HepG2 (cell line): ENCODE results near the gene TET3. TPM values are rescaled to one million over a fixed set of nuclear protein-coding genes. Genes with fewer than 3 reads are reported as not detected.

ENCODE experiments used
- GTF2F1 ChIP-seq: fragments of 150-350 bp; IDR thresholded peaks from 2 replicates; pipeline ENCODE4 v1.6.1; 2014; ENCODE audit warnings: low read length
- HNF4A ChIP-seq: sonication (generic); formaldehyde crosslinking; IDR thresholded peaks from 2 replicates; pipeline ENCODE4 v1.4.0; 2020; ENCODE audit warnings: missing genetic modification reagents
- KAT7 ChIP-seq: IDR thresholded peaks from 2 replicates; pipeline ENCODE4 v1.6.1; 2018; ENCODE audit warnings: borderline replicate concordance, missing compliant biosample characterization
- KDM2A ChIP-seq: sonication (generic); formaldehyde crosslinking; IDR thresholded peaks from 2 replicates; pipeline ENCODE4 v1.4.0; 2020; ENCODE audit warnings: low read depth, missing genetic modification reagents, borderline replicate concordance
- MED13 ChIP-seq: sonication (generic); formaldehyde crosslinking; IDR thresholded peaks from 2 replicates; pipeline ENCODE4 v1.5.0; 2020; ENCODE audit warnings: missing genetic modification reagents
- MXD4 ChIP-seq: IDR thresholded peaks from 2 replicates; pipeline ENCODE4 v1.6.1; 2016; ENCODE audit warnings: mild to moderate bottlenecking, missing biosample characterization, missing genetic modification reagents
- POLR2A ChIP-seq, 2 experiments: IDR thresholded peaks; 2 replicates each; pipeline ENCODE4 v1.6.1; 2011; ENCODE audit warnings: low read depth in 2 of 2, low read length in 2 of 2, mild to moderate bottlenecking in 1 of 2, moderate library complexity in 1 of 2; ENCODE audit not compliant: insufficient read depth in 1 of 2
- RCOR2 ChIP-seq: IDR thresholded peaks from 2 replicates; pipeline ENCODE4 v1.6.1; 2016; ENCODE audit warnings: missing biosample characterization, missing genetic modification reagents
- RFX1 ChIP-seq: fragments of 450-650 bp; IDR thresholded peaks from 2 replicates; pipeline ENCODE4 v1.6.1; 2017
- SRSF9 ChIP-seq: fragments of 200-400 bp; formaldehyde crosslinking; IDR thresholded peaks from 2 replicates; pipeline ENCODE4 v1.6.1; 2018; ENCODE audit warnings: borderline replicate concordance, mild to moderate bottlenecking, low read depth, low read length; ENCODE audit not compliant: insufficient read depth, poor library complexity, severe bottlenecking
- TBX3 ChIP-seq: fragments of 450-650 bp; IDR thresholded peaks from 2 replicates; pipeline ENCODE4 v1.6.1; 2017; ENCODE audit warnings: antibody characterized with exemption, mild to moderate bottlenecking, inconsistent platforms, borderline replicate concordance
- XRCC5 ChIP-seq: fragments of 200-400 bp; formaldehyde crosslinking; optimal IDR thresholded peaks from 2 replicates; pipeline ENCODE3; 2017; ENCODE audit warnings: mild to moderate bottlenecking, low read length
- ZIK1 ChIP-seq: sonication (generic); formaldehyde crosslinking; IDR thresholded peaks from 2 replicates; pipeline ENCODE4 v1.5.0; 2020; ENCODE audit warnings: mild to moderate bottlenecking, low read depth, missing genetic modification reagents, borderline replicate concordance
- ZNF205 ChIP-seq: IDR thresholded peaks from 2 replicates; pipeline ENCODE4 v1.6.1; 2018; ENCODE audit warnings: missing biosample characterization, missing genetic modification reagents
- ZNF232 ChIP-seq: sonication (generic); formaldehyde crosslinking; IDR thresholded peaks from 2 replicates; pipeline ENCODE4 v1.4.0; 2020; ENCODE audit warnings: missing genetic modification reagents, borderline replicate concordance
- ZNF326 ChIP-seq: sonication (generic); formaldehyde crosslinking; IDR thresholded peaks from 2 replicates; pipeline ENCODE4 v1.4.0; 2020; ENCODE audit warnings: missing genetic modification reagents, borderline replicate concordance
- ZNF724P ChIP-seq: sonication (generic); formaldehyde crosslinking; IDR thresholded peaks from 2 replicates; pipeline ENCODE4 v1.8.0; 2022; ENCODE audit warnings: missing genetic modification reagents, borderline replicate concordance
- ZSCAN25 ChIP-seq: sonication (generic); formaldehyde crosslinking; IDR thresholded peaks from 2 replicates; pipeline ENCODE4 v1.8.0; 2022; ENCODE audit warnings: mild to moderate bottlenecking, missing genetic modification reagents
- polyA plus RNA-seq, 8 experiments: library from polyadenylated mRNA; depleted of rRNA in 3 of 8; stranded (reverse) in 7 of 8; unstranded in 1 of 8; fragments of >200 nt; fragmentation: Illumina TruSeq in 4 of 8; extraction: Trizol in 4 of 8; gene quantifications; 2 replicates each; pipeline versions ENCODE4 v1.2.1 to v1.2.3, GENCODE V29; 2011 to 2016; ENCODE audit warnings: low read depth in 4 of 8, missing spikeins in 1 of 8, mixed read lengths in 1 of 8; ENCODE audit not compliant: insufficient read depth in 1 of 8
- total RNA-seq, 5 experiments: library from RNA; depleted of rRNA; stranded (reverse); fragments of >200 nt; fragmentation: Illumina TruSeq; extraction: Trizol; gene quantifications; 2 replicates each; pipeline ENCODE4 v1.2.3, GENCODE V29; 2016; ENCODE audit warnings: low read depth in 1 of 5
- TF ChIP-seq, protein P1 (sequence below): sonication (generic); formaldehyde crosslinking; IDR thresholded peaks from 2 replicates; pipeline ENCODE4 v1.4.0; 2020; ENCODE audit warnings: missing genetic modification reagents
- TF ChIP-seq, protein P2 (sequence below): sonication (generic); formaldehyde crosslinking; IDR thresholded peaks from 2 replicates; pipeline ENCODE4 v1.4.0; 2020; ENCODE audit warnings: missing genetic modification reagents, borderline replicate concordance
- TF ChIP-seq, protein P3 (sequence below): sonication (generic); formaldehyde crosslinking; IDR thresholded peaks from 2 replicates; pipeline ENCODE4 v1.8.0; 2023; ENCODE audit warnings: mild to moderate bottlenecking, missing genetic modification reagents

The TET3 gene
- total and polyA plus RNA-seq, 2 of the 13 experiments (the other 11 are each of a cell fraction or from before 2014, with no cell fraction given), result 4.3 to 6.8 TPM

GRCh38 chr2:74002505-74003421, 18.1 kb downstream of the TET3 start (continued):
- TF ChIP-seq, protein P1, sequence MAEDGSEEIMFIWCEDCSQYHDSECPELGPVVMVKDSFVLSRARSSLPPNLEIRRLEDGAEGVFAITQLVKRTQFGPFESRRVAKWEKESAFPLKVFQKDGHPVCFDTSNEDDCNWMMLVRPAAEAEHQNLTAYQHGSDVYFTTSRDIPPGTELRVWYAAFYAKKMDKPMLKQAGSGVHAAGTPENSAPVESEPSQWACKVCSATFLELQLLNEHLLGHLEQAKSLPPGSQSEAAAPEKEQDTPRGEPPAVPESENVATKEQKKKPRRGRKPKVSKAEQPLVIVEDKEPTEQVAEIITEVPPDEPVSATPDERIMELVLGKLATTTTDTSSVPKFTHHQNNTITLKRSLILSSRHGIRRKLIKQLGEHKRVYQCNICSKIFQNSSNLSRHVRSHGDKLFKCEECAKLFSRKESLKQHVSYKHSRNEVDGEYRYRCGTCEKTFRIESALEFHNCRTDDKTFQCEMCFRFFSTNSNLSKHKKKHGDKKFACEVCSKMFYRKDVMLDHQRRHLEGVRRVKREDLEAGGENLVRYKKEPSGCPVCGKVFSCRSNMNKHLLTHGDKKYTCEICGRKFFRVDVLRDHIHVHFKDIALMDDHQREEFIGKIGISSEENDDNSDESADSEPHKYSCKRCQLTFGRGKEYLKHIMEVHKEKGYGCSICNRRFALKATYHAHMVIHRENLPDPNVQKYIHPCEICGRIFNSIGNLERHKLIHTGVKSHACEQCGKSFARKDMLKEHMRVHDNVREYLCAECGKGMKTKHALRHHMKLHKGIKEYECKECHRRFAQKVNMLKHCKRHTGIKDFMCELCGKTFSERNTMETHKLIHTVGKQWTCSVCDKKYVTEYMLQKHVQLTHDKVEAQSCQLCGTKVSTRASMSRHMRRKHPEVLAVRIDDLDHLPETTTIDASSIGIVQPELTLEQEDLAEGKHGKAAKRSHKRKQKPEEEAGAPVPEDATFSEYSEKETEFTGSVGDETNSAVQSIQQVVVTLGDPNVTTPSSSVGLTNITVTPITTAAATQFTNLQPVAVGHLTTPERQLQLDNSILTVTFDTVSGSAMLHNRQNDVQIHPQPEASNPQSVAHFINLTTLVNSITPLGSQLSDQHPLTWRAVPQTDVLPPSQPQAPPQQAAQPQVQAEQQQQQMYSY (CRISPR knock-in tag), result no peak
- TF ChIP-seq MED13 (no peak), ZSCAN25 (CRISPR knock-in tag) (0 out of 2 replicates have a peak, but pooled peaks have one; percentile 51), RCOR2 (CRISPR knock-in tag) (no peak), ZNF232 (CRISPR knock-in tag) (no peak), RFX1 (no peak), GTF2F1 (no peak), KAT7 (CRISPR knock-in tag) (no peak), ZNF724P (CRISPR knock-in tag) (no peak), KDM2A (CRISPR knock-in tag) (no peak), ZIK1 (CRISPR knock-in tag) (0 out of 2 replicates have a peak, but pooled peaks have one; percentile 63), ZNF205 (CRISPR knock-in tag) (no peak), TBX3 (no peak), POLR2A (IDR thresholded peaks at IDR 0.05; ENCODE audit: insufficient read depth in 1 of 2, low read depth in 2 of 2, low read length in 2 of 2) (no peak), HNF4A (CRISPR knock-in tag) (no peak), XRCC5 (no peak), MXD4 (peak; percentile 49; the same call in 1 of the 2 replicates), ZNF326 (CRISPR knock-in tag) (no peak), SRSF9 (no peak)
- TF ChIP-seq, protein P2, sequence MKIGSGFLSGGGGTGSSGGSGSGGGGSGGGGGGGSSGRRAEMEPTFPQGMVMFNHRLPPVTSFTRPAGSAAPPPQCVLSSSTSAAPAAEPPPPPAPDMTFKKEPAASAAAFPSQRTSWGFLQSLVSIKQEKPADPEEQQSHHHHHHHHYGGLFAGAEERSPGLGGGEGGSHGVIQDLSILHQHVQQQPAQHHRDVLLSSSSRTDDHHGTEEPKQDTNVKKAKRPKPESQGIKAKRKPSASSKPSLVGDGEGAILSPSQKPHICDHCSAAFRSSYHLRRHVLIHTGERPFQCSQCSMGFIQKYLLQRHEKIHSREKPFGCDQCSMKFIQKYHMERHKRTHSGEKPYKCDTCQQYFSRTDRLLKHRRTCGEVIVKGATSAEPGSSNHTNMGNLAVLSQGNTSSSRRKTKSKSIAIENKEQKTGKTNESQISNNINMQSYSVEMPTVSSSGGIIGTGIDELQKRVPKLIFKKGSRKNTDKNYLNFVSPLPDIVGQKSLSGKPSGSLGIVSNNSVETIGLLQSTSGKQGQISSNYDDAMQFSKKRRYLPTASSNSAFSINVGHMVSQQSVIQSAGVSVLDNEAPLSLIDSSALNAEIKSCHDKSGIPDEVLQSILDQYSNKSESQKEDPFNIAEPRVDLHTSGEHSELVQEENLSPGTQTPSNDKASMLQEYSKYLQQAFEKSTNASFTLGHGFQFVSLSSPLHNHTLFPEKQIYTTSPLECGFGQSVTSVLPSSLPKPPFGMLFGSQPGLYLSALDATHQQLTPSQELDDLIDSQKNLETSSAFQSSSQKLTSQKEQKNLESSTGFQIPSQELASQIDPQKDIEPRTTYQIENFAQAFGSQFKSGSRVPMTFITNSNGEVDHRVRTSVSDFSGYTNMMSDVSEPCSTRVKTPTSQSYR (CRISPR knock-in tag), result peak; percentile 60; the same call in 1 of the 2 replicates
- TF ChIP-seq, protein P3, sequence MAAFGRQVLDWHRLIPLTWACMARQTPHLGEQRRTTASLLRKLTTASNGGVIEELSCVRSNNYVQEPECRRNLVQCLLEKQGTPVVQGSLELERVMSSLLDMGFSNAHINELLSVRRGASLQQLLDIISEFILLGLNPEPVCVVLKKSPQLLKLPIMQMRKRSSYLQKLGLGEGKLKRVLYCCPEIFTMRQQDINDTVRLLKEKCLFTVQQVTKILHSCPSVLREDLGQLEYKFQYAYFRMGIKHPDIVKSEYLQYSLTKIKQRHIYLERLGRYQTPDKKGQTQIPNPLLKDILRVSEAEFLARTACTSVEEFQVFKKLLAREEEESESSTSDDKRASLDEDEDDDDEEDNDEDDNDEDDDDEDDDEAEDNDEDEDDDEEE (CRISPR knock-in tag), result 0 out of 2 replicates have a peak, but pooled peaks have one; percentile 55
